B cell (primary cell): ENCODE measurements around the gene ABCB6. TPM values are rescaled to one million over a fixed set of nuclear protein-coding genes. Genes with fewer than 3 reads are reported as not detected.

Source experiments
- ATAC-seq: fragments of 200-7000 bp; cut with Tn5 transposase; one replicate; pipeline ENCODE4 v1.10.0; 2021; ENCODE audit warnings: low read depth, mild to moderate bottlenecking, moderate number of reproducible peaks, moderate library complexity
- CTCF ChIA-PET: fragments of 350-600 bp; sonication (Branson Sonifier 250); formaldehyde crosslinking; loops from one replicate; lab custom pipeline; 2021; ENCODE audit warnings: antibody characterized with exemption, inconsistent platforms; lab: Charles Lee
- POLR2A ChIA-PET: fragments of 350-600 bp; sonication (Branson Sonifier 250); formaldehyde crosslinking; loops from one replicate; lab custom pipeline; 2021; ENCODE audit warnings: antibody characterized with exemption; lab: Charles Lee
- DNase-seq: peaks from one replicate; pipeline ENCODE4 v3.0.0; 2013
- H2AFZ ChIP-seq: 2 replicates; pipeline ENCODE4 v1.6.1; 2012; ENCODE audit warnings: mild to moderate bottlenecking, low read depth, low read length; ENCODE audit not compliant: insufficient read depth, poor library complexity, severe bottlenecking
- H3K27ac ChIP-seq, 2 donors: 1 replicate in 1 of 2; 2 replicates in 1 of 2; pipeline ENCODE4 v1.5.1; 2012 to 2013; ENCODE audit warnings: low read length in 2 of 2, mild to moderate bottlenecking in 2 of 2, moderate library complexity in 1 of 2
- H3K27me3 ChIP-seq, 4 experiments: fragments of 200-600 bp in 1 of 4; sonication (generic) in 1 of 4; replicated peaks in 1 of 4; 1 replicate in 2 of 4; 2 replicates in 2 of 4; pipeline versions ENCODE4 v1.6.1 to v1.7.0; 2013 to 2016; ENCODE audit warnings: low read length in 3 of 4, mild to moderate bottlenecking in 2 of 4, mixed read lengths in 1 of 4, moderate library complexity in 1 of 4; ENCODE audit not compliant: insufficient read depth in 4 of 4, control insufficient read depth in 3 of 4; ENCODE audit errors: control extremely low read depth in 1 of 4
- H3K36me3 ChIP-seq, 2 experiments: replicated peaks in 1 of 2; 1 replicate in 1 of 2; 2 replicates in 1 of 2; pipeline versions ENCODE4 v1.6.1 to v1.7.1; 2013; ENCODE audit warnings: low read length in 1 of 2; ENCODE audit not compliant: insufficient read depth in 2 of 2, control insufficient read depth in 1 of 2; ENCODE audit errors: control extremely low read depth in 1 of 2, extremely low read depth in 1 of 2
- H3K4me1 ChIP-seq, 2 donors: fragments of 200-600 bp in 1 of 2; sonication (generic) in 1 of 2; 1 replicate in 1 of 2; 2 replicates in 1 of 2; pipeline versions ENCODE4 v1.5.1 to v1.6.1; 2013 to 2017; ENCODE audit warnings: low read length in 2 of 2; ENCODE audit not compliant: control insufficient read depth in 2 of 2, insufficient read depth in 2 of 2
- H3K4me2 ChIP-seq: replicated peaks from 2 replicates; pipeline ENCODE3; 2012; ENCODE audit warnings: mild to moderate bottlenecking, low read depth, low read length; ENCODE audit not compliant: poor library complexity, severe bottlenecking
- H3K4me3 ChIP-seq, 5 experiments: fragments of 200-600 bp in 1 of 5; sonication (generic) in 1 of 5; 1 replicate in 3 of 5; 2 replicates in 2 of 5; pipeline versions ENCODE4 v1.5.1 to v1.7.0; 2011 to 2016; ENCODE audit warnings: low read length in 4 of 5, mild to moderate bottlenecking in 4 of 5, low read depth in 2 of 5, control low read depth in 1 of 5, moderate library complexity in 1 of 5; ENCODE audit not compliant: insufficient read depth in 1 of 5; ENCODE audit errors: control extremely low read depth in 1 of 5, extremely low read depth in 1 of 5
- H3K79me2 ChIP-seq: fragments of 200-600 bp; sonication (generic); one replicate; pipeline ENCODE4 v1.6.0; 2016; ENCODE audit warnings: low read length; ENCODE audit not compliant: control insufficient read depth, insufficient read depth
- H3K9ac ChIP-seq: fragments of 200-600 bp; sonication (generic); 2 replicates; pipeline ENCODE4 v1.6.1; 2017; ENCODE audit warnings: mild to moderate bottlenecking, low read length, moderate library complexity
- H3K9me3 ChIP-seq, 3 donors: one replicate each; pipeline versions ENCODE4 v1.6.1 to v1.7.1; 2013; ENCODE audit warnings: low read length in 2 of 3; ENCODE audit not compliant: control insufficient read depth in 2 of 3, insufficient read depth in 1 of 3; ENCODE audit errors: control extremely low read depth in 1 of 3
- H4K20me1 ChIP-seq: 2 replicates; pipeline ENCODE4 v1.6.0; 2012; ENCODE audit warnings: mild to moderate bottlenecking, low read length; ENCODE audit not compliant: insufficient read depth, control insufficient read depth, poor library complexity, severe bottlenecking
- H3K27ac Mint-ChIP-seq: one replicate; pipeline ENCODE4 v1.8.0; 2021; ENCODE audit warnings: mixed read lengths
- H3K27me3 Mint-ChIP-seq: one replicate; pipeline ENCODE4 v1.8.0; 2021; ENCODE audit warnings: mixed read lengths
- H3K4me1 Mint-ChIP-seq: one replicate; pipeline ENCODE4 v1.8.0; 2021; ENCODE audit warnings: mixed read lengths
- H3K4me3 Mint-ChIP-seq: one replicate; pipeline ENCODE4 v1.8.0; 2021; ENCODE audit warnings: mixed read lengths
- H3K9me3 Mint-ChIP-seq: one replicate; pipeline ENCODE4 v1.8.0; 2022; ENCODE audit warnings: mixed read lengths; ENCODE audit not compliant: insufficient read depth
- CTCF ChIP-seq: fragments of 200-600 bp; IDR thresholded peaks from one replicate; pipeline ENCODE4 v1.8.0; 2022; ENCODE audit warnings: antibody characterized with exemption, mild to moderate bottlenecking
- EZH2 ChIP-seq: IDR thresholded peaks from 2 replicates; pipeline ENCODE4 v1.6.1; 2012; ENCODE audit warnings: borderline replicate concordance, low read depth, mild to moderate bottlenecking, moderate library complexity, low read length; ENCODE audit not compliant: insufficient read depth, poor library complexity, severe bottlenecking
- WGBS: methylation state at CpG from one replicate; pipeline ENCODE4 v1.1.5; 2013; ENCODE audit warnings: missing lambda C conversion rate; ENCODE audit not compliant: insufficient coverage; 5-methylcytosine and 5-hydroxymethylcytosine counted together
- intact Hi-C: fragments of 100-400 bp; cut with micrococcal nuclease; formaldehyde crosslinking; loops from one replicate; pipeline ENCODE4 v1.10.0; 2022
- polyA plus RNA-seq: library from polyadenylated mRNA; depleted of rRNA; stranded (reverse); fragments of >200 nt; gene quantifications from 2 replicates; pipeline ENCODE4 v1.2.3, GENCODE V29; 2012
- total RNA-seq, 2 donors: library from RNA; stranded (reverse); fragments of 120-200 nt in 1 of 2; gene quantifications; 1 replicate in 1 of 2; 2 replicates in 1 of 2; pipeline versions ENCODE4 v1.2.3 to v1.2.4, GENCODE V29; 2013 to 2022

The ABCB6 gene
- total and polyA plus RNA-seq, 2 donors (not counting 1 experiment from before 2014, with no cell fraction given) = 10.5 to 15.3 TPM

- peak overlapping the region; percentile 59 for H3K27ac Mint-ChIP-seq
- 100% methylated on average over 2 of the region's 3 CpGs for WGBS
- peaks cover 12 to 44% of the 10 kb centered on the region in 2 donors for H3K4me1 ChIP-seq
- peaks cover 39% of the 10 kb centered on the region for H4K20me1 ChIP-seq
- DNase-seq (no peak), ATAC-seq (no peak)
- POLR2A ChIA-PET = interaction anchor here (1.4 to 4.0 kb wide), 2 partner anchors 32 to 106 kb away, joined by 4 to 39 read pairs; partner anchors contain the start of genes DNAJB2 and ZFAND2B
- no peaks in the 10 kb centered on the region for H3K9me3 ChIP-seq
- no peaks in the 10 kb centered on the region for H3K27me3 ChIP-seq
- TF ChIP-seq CTCF (no peak), EZH2 (no peak)
- H2AFZ ChIP-seq = no peak overlapping the region
- CTCF ChIA-PET = interaction anchor here (0.8 to 8.6 kb wide), 7 partner anchors 11 to 123 kb away, joined by 3 to 136 read pairs (median 8); partner anchors contain the start of genes NHEJ1 and ZFAND2B
- peak overlapping the region; percentile 38 for H3K4me3 Mint-ChIP-seq
- H3K79me2 ChIP-seq = peaks cover 34% of the 10 kb centered on the region
- no peak overlapping the region for H3K9ac ChIP-seq
- no peaks in the 10 kb centered on the region for H3K27me3 Mint-ChIP-seq
- H3K4me1 Mint-ChIP-seq = peaks cover 35% of the 10 kb centered on the region
- H3K4me2 ChIP-seq = no peak overlapping the region
- H3K4me3 ChIP-seq = no peak overlapping the region
- no peaks in the 10 kb centered on the region for H3K9me3 Mint-ChIP-seq
- peaks cover 3 to 41% of the 10 kb centered on the region in 2 experiments for H3K36me3 ChIP-seq
- H3K27ac ChIP-seq = peak overlapping the region in 1 of 2 donors; percentile 2
- intact Hi-C loops = no loop called here
Observed at GRCh38 chr2:219174146-219174545, 44.6 kb downstream of the ABCB6 start.

GRCh38 chr2:219173176-219173575 is 45.6 kb downstream of the ABCB6 start:
- peaks cover 33% of the 10 kb centered on the region for H4K20me1 ChIP-seq
- H3K36me3 ChIP-seq = peaks cover 3 to 41% of the 10 kb centered on the region in 2 experiments
- no peak overlapping the region for H2AFZ ChIP-seq
- Mint-ChIP-seq H3K27ac (peak overlapping the region; percentile 32), H3K4me1 (peaks cover 29% of the 10 kb centered on the region), H3K4me3 (no peak overlapping the region), H3K27me3 (no peaks in the 10 kb centered on the region), H3K9me3 (no peaks in the 10 kb centered on the region)
- peaks cover 6 to 37% of the 10 kb centered on the region in 2 donors for H3K4me1 ChIP-seq
- peaks cover 26% of the 10 kb centered on the region for H3K79me2 ChIP-seq
- intact Hi-C loops = no loop called here
- H3K9ac ChIP-seq = no peak overlapping the region
- ATAC-seq (no peak), DNase-seq (no peak)
- no peaks in the 10 kb centered on the region for H3K27me3 ChIP-seq
- H3K9me3 ChIP-seq = no peaks in the 10 kb centered on the region
- H3K27ac ChIP-seq = no peak overlapping the region
- TF ChIP-seq EZH2 = no peak
- TF ChIP-seq CTCF = no peak
- H3K4me3 ChIP-seq = no peak overlapping the region
- ChIA-PET CTCF (interaction anchor here (1.2 to 8.6 kb wide), 7 partner anchors 10 to 124 kb away, joined by 3 to 136 read pairs (median 21); partner anchors contain the start of gene ZFAND2B), POLR2A (interaction anchor here (1.4 kb wide), 1 partner anchor 33 kb away, joined by 4 read pairs; the partner anchor contains the start of gene ZFAND2B)
- WGBS = 97% methylated on average over 5 of the region's 6 CpGs
- no peak overlapping the region for H3K4me2 ChIP-seq
